RPMI8226 (cell line): Measurements from ENCODE around the gene MOB3A.

Experiments used
- DNase-seq: peaks from one replicate; pipeline ENCODE4 v3.0.0-alpha.2; 2015

The MOB3A gene

GRCh38 chr19:2058570-2059421 lies 37.3 kb downstream of the MOB3A start:
- no peak for DNase-seq

- DNase-seq: no peak
Measured at GRCh38 chr19:2057484-2058469, 38.3 kb downstream of the MOB3A start.

- no peak for DNase-seq
Measured at GRCh38 chr19:2056837-2057192, 39.3 kb downstream of the MOB3A start.

GRCh38 chr19:2055931-2056836 lies 39.9 kb downstream of the MOB3A start:
- peak; percentile 66 for DNase-seq

GRCh38 chr19:2054763-2055162 lies 41.4 kb downstream of the MOB3A start:
- DNase-seq: no peak

- DNase-seq: no peak
Measured at GRCh38 chr19:2053601-2054389, 42.3 kb downstream of the MOB3A start.

- peak; percentile 76 for DNase-seq
Measured at GRCh38 chr19:2051773-2052704, 44.1 kb downstream of the MOB3A start.

- peak; percentile 92 for DNase-seq
Measured at GRCh38 chr19:2050991-2051772, 44.9 kb downstream of the MOB3A start, which contains the start of gene MKNK2. Gene MKNK2 (minus strand): TSS chr19:2051244. CDS start chr19:2050851, 393 bp downstream.

GRCh38 chr19:2050349-2050990 lies 45.7 kb downstream of the MOB3A start:
- no peak for DNase-seq

GRCh38 chr19:2049741-2050348 lies 46.3 kb downstream of the MOB3A start:
- DNase-seq: peak; percentile 81

- DNase-seq: no peak
Measured at GRCh38 chr19:2048959-2049740, 47.0 kb downstream of the MOB3A start.

GRCh38 chr19:2048104-2048958 lies 47.8 kb downstream of the MOB3A start:
- DNase-seq: no peak

GRCh38 chr19:2047449-2048103 lies 48.5 kb downstream of the MOB3A start:
- no peak for DNase-seq

- DNase-seq: no peak
Measured at GRCh38 chr19:2047076-2047448, 49.1 kb downstream of the MOB3A start.

- DNase-seq: no peak
Measured at GRCh38 chr19:2046046-2046907, 49.8 kb downstream of the MOB3A start.
